Upper lobe of left lung (tissue), 4 donors: ENCODE results near the gene CUEDC2.

Experiments used
- EP300 ChIP-seq, 4 donors: sonication (generic); formaldehyde crosslinking; IDR thresholded peaks; one replicate each; pipeline ENCODE4 v1.5.1; 2017; ENCODE audit warnings: antibody characterized with exemption in 4 of 4, control low read depth in 2 of 4
- POLR2A ChIP-seq, 4 donors: fragments of 450-650 bp; IDR thresholded peaks; one replicate each; pipeline ENCODE4 v1.5.1; 2016 to 2017; ENCODE audit warnings: antibody characterized with exemption in 4 of 4, mild to moderate bottlenecking in 2 of 4

- TF ChIP-seq POLR2A (IDR thresholded peaks at IDR 0.05), result no peak
- no peak for TF ChIP-seq EP300 (IDR thresholded peaks at IDR 0.05)
Measured at GRCh38 chr10:102418622-102419268, 13.6 kb downstream of the CUEDC2 start, which contains the start of gene PSD.
